AG09309 (cell line): ENCODE measurements around the gene PRRC2B.

Experiments
- DNase-seq: peaks from one replicate; pipeline ENCODE4 v3.0.0-alpha.2; 2010; ENCODE audit warnings: low read depth
- H3K4me3 ChIP-seq: 2 replicates; pipeline ENCODE4 v1.5.1; 2011; ENCODE audit warnings: mild to moderate bottlenecking, low read depth, low read length, moderate library complexity; ENCODE audit not compliant: control insufficient read depth
- CTCF ChIP-seq: IDR thresholded peaks from 2 replicates; pipeline ENCODE4 v1.5.1; 2011; ENCODE audit warnings: mild to moderate bottlenecking, low read depth, low read length, inconsistent platforms; ENCODE audit not compliant: insufficient read depth, control insufficient read depth; ENCODE audit errors: missing control alignments

Gene PRRC2B

GRCh38 chr9:131520503-131520902 lies 126.6 kb downstream of the PRRC2B start:
- no peak overlapping the region for H3K4me3 ChIP-seq
- DNase-seq: no peak
- TF ChIP-seq CTCF: no peak

- TF ChIP-seq CTCF: no peak
- no peak for DNase-seq
- no peak overlapping the region for H3K4me3 ChIP-seq
Measured at GRCh38 chr9:131521203-131521602, 127.3 kb downstream of the PRRC2B start.

- DNase-seq: no peak
- TF ChIP-seq CTCF: no peak
- H3K4me3 ChIP-seq: no peak overlapping the region
Measured at GRCh38 chr9:131521822-131522221, 127.9 kb downstream of the PRRC2B start.

- no peak for TF ChIP-seq CTCF
- no peak for DNase-seq
- no peak overlapping the region for H3K4me3 ChIP-seq
Measured at GRCh38 chr9:131522257-131523085, 128.6 kb downstream of the PRRC2B start.

GRCh38 chr9:131523086-131523388 lies 129.2 kb downstream of the PRRC2B start:
- no peak overlapping the region for H3K4me3 ChIP-seq
- no peak for TF ChIP-seq CTCF

GRCh38 chr9:131523451-131524435 lies 129.9 kb downstream of the PRRC2B start:
- no peak for TF ChIP-seq CTCF
- H3K4me3 ChIP-seq: no peak overlapping the region
- no peak for DNase-seq

More at GRCh38 chr9:131523086-131523388, 129.2 kb downstream of the PRRC2B start:
- no peak for DNase-seq
